Effector memory CD4-positive, alpha-beta T cell (primary cell): ENCODE measurements around the gene FGF12.
"Not testable (repeated sequence)": the region's sequence is repeated elsewhere in the genome, so short reads cannot be mapped to it uniquely, and the experiment has no call there.

Source experiments
- DNase-seq, 3 donors: peaks; one replicate each; pipeline ENCODE4 v3.0.0-alpha.2; 2020
- H3K27ac ChIP-seq: 2 replicates; pipeline ENCODE4 v1.7.0; 2013; ENCODE audit warnings: mild to moderate bottlenecking, low read length, moderate library complexity; ENCODE audit not compliant: insufficient read depth, poor library complexity, severe bottlenecking
- H3K27me3 ChIP-seq: replicated peaks from 2 replicates; pipeline ENCODE4 v1.7.0; 2013; ENCODE audit warnings: mild to moderate bottlenecking, low read length; ENCODE audit not compliant: insufficient read depth, control insufficient read depth, poor library complexity, severe bottlenecking
- H3K36me3 ChIP-seq: 2 replicates; pipeline ENCODE4 v1.7.0; 2013; ENCODE audit warnings: mild to moderate bottlenecking, low read length, moderate library complexity; ENCODE audit not compliant: control insufficient read depth, insufficient read depth
- H3K4me1 ChIP-seq: 2 replicates; pipeline ENCODE4 v1.7.0; 2013; ENCODE audit warnings: low read length, mild to moderate bottlenecking; ENCODE audit not compliant: control insufficient read depth, insufficient read depth, poor library complexity, severe bottlenecking
- H3K4me3 ChIP-seq: 2 replicates; pipeline ENCODE4 v1.7.0; 2013; ENCODE audit warnings: low read length, low read depth, mild to moderate bottlenecking; ENCODE audit not compliant: insufficient read depth, poor library complexity, severe bottlenecking
- H3K9me3 ChIP-seq: 2 replicates; pipeline ENCODE4 v1.7.0; 2013; ENCODE audit warnings: mild to moderate bottlenecking, low read length, moderate library complexity; ENCODE audit not compliant: control insufficient read depth

The FGF12 gene

DNA sequence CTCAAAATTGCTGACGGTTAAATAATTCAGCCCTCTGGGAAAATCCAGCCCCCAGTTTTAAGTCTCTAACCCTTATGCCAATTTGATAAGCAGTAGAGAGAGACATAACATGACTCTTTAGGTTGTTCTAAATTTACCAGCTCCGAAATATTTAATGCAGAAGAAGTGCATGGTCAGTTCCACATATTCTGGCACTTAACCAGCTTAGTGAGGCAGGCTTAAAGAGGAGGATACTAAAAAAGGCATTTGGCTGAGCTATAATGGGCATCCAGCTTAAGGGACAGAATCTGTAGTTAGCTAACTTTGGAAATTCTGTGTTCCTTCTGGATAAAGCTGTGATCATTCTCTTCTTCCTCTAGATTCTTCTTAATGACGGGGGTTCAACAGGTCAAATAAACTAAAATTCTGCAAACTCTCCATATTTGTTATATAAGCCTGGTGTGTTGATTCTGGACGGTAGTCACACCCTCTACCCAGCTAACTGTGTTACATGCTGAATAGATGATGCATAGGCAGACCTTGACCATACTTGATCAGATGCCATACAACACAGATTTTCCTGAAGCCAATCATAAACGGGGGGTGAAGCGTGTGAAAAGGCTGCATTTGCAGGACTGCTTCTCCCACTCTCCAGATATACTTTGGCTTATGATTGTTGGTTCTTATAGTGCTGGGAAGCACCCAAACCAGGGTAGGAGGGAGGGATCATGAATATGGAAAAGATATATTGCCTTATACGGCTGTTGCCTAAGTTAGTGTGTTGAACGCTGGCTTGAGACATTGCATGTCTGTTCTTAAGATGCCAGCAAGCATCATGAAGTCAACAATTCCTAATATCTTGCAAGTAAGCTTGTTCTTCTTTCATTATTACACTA lies 118.4 kb downstream of the FGF12 start:
- DNase-seq = no peak
- Histone ChIP-seq H3K4me1 (no peaks in the 10 kb centered on the region), H3K4me3 (no peak overlapping the region), H3K27ac (no peak overlapping the region), H3K9me3 (no peaks in the 10 kb centered on the region), H3K27me3 (no peaks in the 10 kb centered on the region), H3K36me3 (no peaks in the 10 kb centered on the region)

DNA sequence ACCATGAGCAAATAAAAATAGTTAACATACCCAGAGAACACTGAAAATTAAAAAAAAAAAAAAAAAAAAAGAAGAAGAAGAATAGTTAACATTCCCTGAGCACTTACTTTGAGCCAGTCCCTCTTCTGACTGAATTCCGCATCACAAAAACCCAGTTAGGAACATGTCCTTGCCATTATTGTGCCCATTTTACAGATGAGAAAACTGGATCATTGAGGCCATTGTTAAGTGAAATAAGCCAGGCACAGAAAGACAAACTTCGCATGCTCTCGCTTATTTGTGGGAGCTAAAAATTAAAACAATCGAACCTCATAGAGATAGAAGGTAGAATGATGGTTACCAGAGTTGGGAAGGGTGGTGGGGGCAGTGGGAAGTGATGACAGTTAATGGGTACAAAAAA lies 119.5 kb downstream of the FGF12 start:
- no peaks in the 10 kb centered on the region for H3K27me3 ChIP-seq
- H3K27ac ChIP-seq = no peak overlapping the region
- no peaks in the 10 kb centered on the region for H3K9me3 ChIP-seq
- no peak for DNase-seq
- H3K4me1 ChIP-seq = no peaks in the 10 kb centered on the region
- H3K36me3 ChIP-seq = no peaks in the 10 kb centered on the region
- H3K4me3 ChIP-seq = no peak overlapping the region

DNA sequence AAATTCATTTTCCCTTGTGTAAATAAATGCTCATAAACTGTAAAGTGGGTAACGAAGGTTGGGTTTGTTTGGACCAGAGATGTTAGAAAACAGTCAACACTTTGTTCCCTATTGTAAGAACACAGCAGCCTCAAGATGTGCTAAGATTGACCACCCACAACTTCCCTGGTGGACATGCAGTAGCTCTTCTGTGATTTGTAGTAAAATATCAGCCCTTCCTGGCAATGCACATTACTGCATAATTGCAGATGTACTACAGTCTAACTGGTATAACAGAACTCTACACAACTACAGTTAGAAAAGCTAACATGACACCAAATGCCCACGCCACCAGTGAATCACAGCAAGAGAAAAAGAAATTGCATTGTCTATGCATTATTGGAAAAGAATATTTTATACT lies 129.4 kb downstream of the FGF12 start:
- H3K36me3 ChIP-seq = no peaks in the 10 kb centered on the region
- no peak for DNase-seq
- no peak overlapping the region for H3K4me3 ChIP-seq
- H3K9me3 ChIP-seq = no peaks in the 10 kb centered on the region
- no peaks in the 10 kb centered on the region for H3K4me1 ChIP-seq
- H3K27me3 ChIP-seq = no peaks in the 10 kb centered on the region
- no peak overlapping the region for H3K27ac ChIP-seq

DNA sequence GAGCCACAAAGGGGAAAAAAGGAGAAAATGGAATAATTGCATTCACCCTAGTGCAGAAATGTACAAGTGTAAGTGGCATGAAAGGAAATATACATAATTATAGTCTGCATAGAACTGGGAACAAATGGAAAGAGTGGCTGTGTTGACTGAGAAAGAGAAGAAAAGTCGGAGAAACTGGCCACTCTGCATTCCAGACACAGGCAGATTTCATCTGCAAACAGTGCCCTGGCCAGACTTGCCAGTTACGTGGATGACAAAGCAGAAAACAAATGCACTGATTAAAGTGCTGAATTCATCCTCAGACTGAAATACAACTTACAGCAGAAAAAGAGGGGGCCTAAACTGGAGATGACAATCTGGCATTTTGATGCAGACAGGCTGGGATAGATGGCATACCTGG lies 129.8 kb downstream of the FGF12 start:
- H3K27me3 ChIP-seq = no peaks in the 10 kb centered on the region
- H3K27ac ChIP-seq = no peak overlapping the region
- no peak for DNase-seq
- H3K36me3 ChIP-seq = no peaks in the 10 kb centered on the region
- H3K4me3 ChIP-seq = no peak overlapping the region
- no peaks in the 10 kb centered on the region for H3K9me3 ChIP-seq
- no peaks in the 10 kb centered on the region for H3K4me1 ChIP-seq

DNA sequence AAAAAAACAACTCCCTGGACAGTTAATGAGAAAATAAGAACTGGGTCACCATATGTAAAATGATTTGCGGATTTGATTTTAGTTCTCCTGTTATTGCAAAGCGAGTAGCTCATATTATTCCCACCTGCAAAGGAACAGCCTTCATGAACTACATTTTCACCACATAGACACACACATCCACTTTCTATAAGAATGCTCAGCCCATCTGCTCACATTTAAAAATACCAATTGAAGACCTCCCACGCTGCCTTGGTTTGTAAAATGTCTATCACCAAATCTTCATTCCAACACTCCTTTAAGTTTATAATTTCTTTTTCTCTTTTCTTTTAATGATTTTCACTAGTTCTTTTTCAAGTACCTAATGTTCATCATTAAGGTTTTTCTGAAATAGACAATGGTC lies 148.6 kb downstream of the FGF12 start:
- Histone ChIP-seq H3K27ac (no peak overlapping the region), H3K4me3 (no peak overlapping the region), H3K9me3 (no peaks in the 10 kb centered on the region), H3K36me3 (no peaks in the 10 kb centered on the region), H3K4me1 (no peaks in the 10 kb centered on the region), H3K27me3 (no peaks in the 10 kb centered on the region)
- DNase-seq = no peak

DNA sequence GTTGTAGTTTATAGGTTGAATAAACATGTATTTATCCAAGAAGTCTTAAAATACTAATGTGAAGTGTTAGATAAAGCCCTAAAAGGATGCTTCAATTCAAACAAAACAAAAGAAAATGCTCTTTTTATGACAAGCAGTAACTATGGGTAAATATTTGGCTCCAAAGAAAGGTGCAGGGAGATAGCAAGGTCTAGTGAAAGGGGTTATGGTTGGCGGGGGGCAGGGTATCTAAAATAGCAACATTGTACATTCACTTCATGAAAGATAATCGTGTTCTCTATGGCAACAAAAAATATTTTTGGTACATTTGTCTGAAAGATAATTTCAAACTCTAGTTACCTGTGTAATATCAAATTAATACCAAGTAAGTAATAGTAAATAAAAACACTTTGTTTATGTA lies 149.5 kb downstream of the FGF12 start:
- H3K9me3 ChIP-seq = no peaks in the 10 kb centered on the region
- H3K27ac ChIP-seq = no peak overlapping the region
- no peak overlapping the region for H3K4me3 ChIP-seq
- H3K36me3 ChIP-seq = no peaks in the 10 kb centered on the region
- H3K27me3 ChIP-seq = no peaks in the 10 kb centered on the region
- no peak for DNase-seq
- H3K4me1 ChIP-seq = no peaks in the 10 kb centered on the region

DNA sequence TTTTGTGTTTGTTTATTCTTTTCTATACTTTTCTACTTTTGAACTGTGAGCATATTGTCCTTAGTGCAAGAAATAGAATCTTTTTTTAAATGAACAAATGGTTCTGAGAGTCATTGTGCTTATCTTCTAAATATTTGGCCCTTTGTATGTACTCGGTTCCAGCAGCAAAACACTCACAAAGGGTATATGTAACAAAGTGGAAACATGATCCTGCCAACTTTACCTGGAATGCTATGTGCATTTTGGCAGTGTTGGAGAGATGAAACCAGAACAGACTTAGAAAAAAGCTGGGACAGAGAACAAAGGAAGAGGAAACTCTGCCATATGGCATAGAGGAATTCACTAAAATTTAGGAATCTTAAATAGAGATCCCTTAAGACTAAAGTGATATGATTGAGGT lies 150.1 kb downstream of the FGF12 start:
- Histone ChIP-seq H3K36me3 (no peaks in the 10 kb centered on the region), H3K9me3 (no peaks in the 10 kb centered on the region), H3K27ac (no peak overlapping the region), H3K4me3 (no peak overlapping the region), H3K4me1 (no peaks in the 10 kb centered on the region), H3K27me3 (no peaks in the 10 kb centered on the region)
- no peak for DNase-seq

DNA sequence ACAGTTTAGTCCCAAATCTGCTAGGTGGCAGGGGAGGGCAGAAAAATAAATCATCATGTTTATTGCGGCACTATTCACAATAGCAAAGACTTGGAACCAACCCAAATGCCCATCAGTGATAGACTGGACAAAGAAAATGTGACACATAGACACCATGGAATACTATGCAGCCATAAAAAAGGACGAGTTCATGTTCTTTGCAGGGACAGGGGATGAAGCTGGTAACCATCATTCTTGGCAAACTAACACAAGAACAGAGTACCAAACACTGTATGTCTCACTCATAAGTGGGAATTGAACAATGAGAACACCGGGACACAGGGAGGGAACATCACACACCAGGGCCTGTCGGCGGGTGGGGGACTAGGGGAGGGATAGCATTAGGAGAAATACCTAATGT lies 150.6 kb downstream of the FGF12 start:
- H3K4me1 ChIP-seq = not testable (repeated sequence)

DNA sequence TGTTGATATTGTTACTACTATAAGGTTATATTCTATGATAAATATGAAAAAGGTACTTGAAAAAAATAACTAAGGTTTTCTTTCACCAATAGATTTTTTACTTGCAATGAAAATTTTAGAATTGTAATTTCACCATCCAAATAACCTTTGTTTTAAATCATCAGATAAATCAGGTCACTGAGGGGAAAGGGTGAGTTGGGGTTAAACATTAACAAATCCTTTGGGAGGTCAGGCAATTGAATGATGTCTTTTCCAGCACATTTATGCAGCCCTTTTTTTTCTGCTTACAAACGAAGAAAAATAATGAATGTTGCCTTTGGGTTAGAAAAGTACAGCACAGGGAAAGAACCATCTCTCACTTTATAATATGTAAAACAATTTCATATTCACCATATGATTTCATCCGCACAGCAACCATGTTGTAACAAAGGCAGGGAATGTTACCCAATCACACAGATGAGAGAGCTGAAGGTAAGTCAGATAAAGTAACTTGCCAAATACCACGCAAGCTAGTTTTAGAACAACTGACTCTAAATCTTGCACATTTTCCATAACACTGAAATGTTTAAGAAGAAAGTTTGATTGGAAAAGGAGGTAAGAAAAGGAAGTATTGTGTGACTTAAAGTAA lies 151.3 kb downstream of the FGF12 start:
- Histone ChIP-seq H3K27me3 (no peaks in the 10 kb centered on the region), H3K9me3 (no peaks in the 10 kb centered on the region), H3K4me1 (peaks cover 3% of the 10 kb centered on the region), H3K27ac (no peak overlapping the region), H3K4me3 (no peak overlapping the region), H3K36me3 (no peaks in the 10 kb centered on the region)
- DNase-seq = no peak

More for the DNA sequence above, 150.6 kb downstream of the FGF12 start:
- not testable (repeated sequence) for DNase-seq, H3K36me3 ChIP-seq, H3K4me3 ChIP-seq, H3K27ac ChIP-seq, H3K27me3 ChIP-seq, H3K9me3 ChIP-seq

DNA sequence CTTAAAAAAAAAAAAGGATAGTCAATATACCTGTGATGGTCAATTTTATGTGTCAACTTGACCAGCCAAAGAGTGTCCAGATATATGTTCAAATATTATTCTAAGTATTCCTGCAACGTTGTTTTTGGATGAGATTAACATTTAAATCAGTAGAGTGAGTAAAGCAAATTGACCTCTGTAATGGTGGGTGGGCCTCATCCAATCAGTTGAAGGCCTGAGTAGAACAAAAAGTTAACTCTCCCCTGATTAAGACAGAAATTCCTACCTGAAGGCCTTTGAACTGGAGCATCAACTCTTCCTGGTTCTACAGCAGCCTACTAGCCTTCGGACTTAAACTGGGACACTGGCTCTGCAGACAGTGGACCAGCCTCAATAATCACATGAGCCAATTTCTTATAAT lies 154.1 kb downstream of the FGF12 start:
- Histone ChIP-seq H3K36me3 (no peaks in the 10 kb centered on the region), H3K27ac (no peak overlapping the region), H3K4me1 (peaks cover 3% of the 10 kb centered on the region), H3K9me3 (no peaks in the 10 kb centered on the region), H3K4me3 (no peak overlapping the region), H3K27me3 (no peaks in the 10 kb centered on the region)
- no peak for DNase-seq
